WI38 (cell line): ENCODE data around the gene TRIM7.
A peak's percentile ranks its signal among the peaks of the same experiment; 100 is the strongest.

Experiments used
- H3K4me3 ChIP-seq: 2 replicates; pipeline ENCODE4 v1.5.1; 2011; ENCODE audit warnings: low read depth, mild to moderate bottlenecking, control low read depth, low read length
- TF ChIP-seq, protein P1 (sequence below): IDR thresholded peaks from 2 replicates; pipeline ENCODE4 v1.5.1; 2012; ENCODE audit warnings: low read depth, mild to moderate bottlenecking, control low read depth, low read length

The TRIM7 gene

DNA sequence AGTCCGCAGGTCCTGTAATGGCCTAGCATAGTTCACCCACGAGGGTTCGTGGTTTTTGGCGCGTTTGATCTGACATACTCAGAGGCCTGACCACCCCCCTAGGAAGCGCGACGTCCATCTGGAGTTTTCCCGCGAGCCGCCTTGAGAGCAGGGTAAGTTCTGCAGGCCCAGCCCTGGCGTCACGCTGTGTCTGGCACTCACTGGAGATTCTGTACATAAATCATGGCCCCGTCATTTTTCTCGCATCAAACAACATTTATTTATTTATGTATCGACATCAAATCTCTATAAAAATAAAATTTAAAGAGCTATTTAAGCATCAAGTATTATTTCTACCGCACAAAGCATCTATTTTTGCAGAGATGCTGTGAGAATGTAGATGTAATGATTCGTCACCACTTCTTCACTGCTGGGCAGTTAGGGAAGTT, 17.6 kb upstream of the TRIM7 start:
- peak overlapping the region; percentile 87 for H3K4me3 ChIP-seq
- TF ChIP-seq, protein P1, sequence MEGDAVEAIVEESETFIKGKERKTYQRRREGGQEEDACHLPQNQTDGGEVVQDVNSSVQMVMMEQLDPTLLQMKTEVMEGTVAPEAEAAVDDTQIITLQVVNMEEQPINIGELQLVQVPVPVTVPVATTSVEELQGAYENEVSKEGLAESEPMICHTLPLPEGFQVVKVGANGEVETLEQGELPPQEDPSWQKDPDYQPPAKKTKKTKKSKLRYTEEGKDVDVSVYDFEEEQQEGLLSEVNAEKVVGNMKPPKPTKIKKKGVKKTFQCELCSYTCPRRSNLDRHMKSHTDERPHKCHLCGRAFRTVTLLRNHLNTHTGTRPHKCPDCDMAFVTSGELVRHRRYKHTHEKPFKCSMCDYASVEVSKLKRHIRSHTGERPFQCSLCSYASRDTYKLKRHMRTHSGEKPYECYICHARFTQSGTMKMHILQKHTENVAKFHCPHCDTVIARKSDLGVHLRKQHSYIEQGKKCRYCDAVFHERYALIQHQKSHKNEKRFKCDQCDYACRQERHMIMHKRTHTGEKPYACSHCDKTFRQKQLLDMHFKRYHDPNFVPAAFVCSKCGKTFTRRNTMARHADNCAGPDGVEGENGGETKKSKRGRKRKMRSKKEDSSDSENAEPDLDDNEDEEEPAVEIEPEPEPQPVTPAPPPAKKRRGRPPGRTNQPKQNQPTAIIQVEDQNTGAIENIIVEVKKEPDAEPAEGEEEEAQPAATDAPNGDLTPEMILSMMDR: no peak

DNA sequence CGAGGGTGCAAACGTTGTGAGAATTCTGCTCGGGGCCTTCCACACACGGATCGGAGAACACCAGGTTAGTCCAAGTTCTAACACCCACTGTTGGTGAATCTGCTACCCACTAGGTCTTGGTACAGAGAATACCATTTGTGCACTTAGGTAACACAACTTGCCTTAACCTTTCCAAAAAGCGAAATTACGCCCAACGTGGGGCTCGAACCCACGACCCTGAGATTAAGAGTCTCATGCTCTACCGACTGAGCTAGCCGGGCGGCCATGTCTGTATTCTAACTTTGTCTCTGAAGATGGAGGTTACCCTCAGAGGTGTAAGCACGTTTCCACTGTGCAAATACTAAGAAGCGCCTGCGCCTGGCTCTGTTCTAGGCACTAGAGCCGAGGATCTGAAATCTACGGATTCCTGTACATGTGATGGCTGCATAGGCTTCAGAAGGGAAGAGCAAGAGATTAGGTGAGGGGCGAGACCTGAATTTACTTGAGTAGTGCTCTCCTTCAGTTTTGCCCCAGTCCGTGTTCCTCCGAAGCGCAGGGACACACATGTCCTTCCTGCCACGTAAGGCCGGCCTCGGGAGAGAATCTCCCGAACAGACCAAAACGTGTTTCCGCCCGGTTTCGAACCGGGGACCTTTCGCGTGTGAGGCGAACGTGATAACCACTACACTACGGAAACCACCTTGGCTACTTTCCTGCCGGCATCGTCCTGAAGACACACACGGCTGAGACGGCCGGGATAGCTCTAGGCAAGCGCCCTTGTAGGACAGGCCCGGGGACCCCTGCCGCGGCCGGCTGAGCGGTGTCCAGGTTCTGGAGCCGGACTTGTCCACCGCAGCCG, 17.0 kb upstream of the TRIM7 start:
- H3K4me3 ChIP-seq: peak overlapping the region; percentile 87
- TF ChIP-seq, protein P1: no peak

DNA sequence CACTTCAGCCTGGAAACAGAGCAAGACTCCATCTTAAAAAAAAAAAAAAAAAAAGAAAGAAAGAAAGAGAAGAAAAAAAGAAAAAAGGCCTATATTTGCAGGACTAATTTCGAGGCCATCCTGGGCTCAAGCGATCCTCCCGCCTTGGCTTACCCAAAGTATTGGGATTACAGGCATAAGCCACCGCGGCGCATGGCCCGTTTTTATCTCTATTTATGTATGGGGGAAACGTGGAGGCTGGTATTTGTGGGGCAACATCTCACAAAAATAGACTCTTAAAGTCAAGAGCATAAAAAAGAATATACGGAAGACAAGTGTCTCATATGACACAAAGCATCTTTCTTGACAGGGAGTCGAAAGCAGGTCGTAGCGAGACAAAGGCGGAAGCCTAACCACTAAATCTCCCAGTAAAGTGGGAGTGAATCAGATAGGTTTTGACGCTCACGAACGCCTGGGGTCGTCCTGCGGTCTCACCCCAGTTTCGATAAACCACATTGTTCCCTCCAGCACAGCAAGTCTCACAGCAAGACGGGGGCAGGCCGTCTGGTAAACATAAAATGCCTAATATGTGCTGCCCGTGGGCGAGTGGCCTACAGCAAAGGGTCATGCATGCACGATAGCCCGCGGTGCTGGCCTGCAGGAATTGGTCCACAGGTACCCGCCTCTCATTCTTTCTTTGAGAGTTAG, 16.3 kb upstream of the TRIM7 start:
- H3K4me3 ChIP-seq: peak overlapping the region; percentile 23
- TF ChIP-seq, protein P1: no peak

DNA sequence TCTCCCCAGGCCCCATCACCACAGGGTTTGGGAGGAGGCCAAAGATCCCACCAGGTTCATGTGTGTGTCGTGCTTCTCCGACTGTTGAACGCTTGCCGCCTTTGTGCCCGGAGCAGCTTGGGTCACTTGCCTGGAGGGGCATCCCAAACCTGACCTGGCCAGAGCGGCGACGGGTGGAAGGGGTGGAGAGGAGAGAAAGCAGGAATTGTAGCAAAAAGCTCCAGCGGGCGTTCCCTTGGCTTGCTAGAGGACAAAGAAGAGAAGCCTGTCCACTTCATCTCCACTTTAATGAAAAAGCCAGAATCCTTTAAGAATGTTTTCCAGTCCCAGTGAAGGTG, 15.2 kb upstream of the TRIM7 start:
- no peak overlapping the region for H3K4me3 ChIP-seq
- TF ChIP-seq, protein P1: no peak

DNA sequence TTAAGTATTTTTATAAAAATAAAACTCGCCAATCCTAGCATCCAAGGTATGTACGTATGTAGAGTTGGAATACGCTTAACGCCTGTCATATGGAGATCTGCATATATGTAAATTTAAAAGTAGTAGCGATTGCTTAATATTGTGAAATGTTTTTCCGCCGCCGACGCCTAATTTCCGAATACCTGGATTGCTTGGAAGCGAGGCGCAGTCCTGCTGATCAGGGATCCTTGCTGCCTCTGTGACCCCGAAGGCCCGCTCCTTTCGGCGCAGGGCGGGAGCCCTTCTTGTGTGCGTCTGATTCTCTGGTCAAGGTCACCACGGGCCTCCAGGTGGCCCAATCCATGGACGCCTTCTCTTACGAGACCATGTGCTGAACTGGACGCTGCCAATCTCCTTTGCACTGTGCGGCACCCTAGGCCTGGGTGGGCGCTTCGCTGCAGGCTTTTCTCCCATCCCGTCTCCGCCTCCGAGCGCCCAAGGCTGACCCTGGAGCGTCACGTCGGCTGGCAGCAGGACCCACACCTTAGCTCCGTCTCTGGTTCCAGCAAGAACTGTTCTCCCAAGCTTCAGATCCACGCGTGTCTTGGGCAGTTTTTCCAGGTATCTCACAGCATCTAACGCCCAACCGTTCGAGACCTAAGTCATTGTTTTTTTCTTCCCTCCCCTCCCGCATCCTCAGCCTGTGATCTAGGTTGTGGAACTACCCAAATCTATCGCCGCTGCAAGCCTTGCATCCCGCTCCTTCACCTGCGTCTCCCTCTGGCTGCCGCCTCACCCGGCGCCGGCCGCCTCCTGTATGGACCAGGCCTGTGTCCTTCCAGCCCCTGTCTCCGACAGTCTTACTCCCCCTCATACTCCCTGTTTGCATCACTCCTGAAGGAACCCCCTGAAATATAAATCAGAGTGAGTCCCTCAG, 14.5 kb upstream of the TRIM7 start:
- TF ChIP-seq, protein P1: no peak
- H3K4me3 ChIP-seq: no peak overlapping the region

DNA sequence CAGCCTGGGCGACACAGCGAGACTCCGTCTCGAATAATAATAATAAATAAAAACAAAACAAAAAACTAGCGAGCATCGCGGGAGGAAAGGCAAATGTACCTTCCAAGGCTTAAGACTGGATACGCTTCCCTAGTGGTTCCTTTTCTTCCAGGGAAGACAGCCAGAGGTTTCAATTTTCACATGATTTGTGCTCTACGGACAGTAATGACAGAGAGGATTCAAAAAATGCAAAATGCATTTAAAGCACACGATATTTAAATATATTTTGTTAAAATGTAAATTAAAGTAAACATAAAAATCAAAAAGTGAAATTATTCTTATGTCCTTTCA, 13.8 kb upstream of the TRIM7 start:
- H3K4me3 ChIP-seq: peak overlapping the region; percentile 44
- TF ChIP-seq, protein P1: no peak

DNA sequence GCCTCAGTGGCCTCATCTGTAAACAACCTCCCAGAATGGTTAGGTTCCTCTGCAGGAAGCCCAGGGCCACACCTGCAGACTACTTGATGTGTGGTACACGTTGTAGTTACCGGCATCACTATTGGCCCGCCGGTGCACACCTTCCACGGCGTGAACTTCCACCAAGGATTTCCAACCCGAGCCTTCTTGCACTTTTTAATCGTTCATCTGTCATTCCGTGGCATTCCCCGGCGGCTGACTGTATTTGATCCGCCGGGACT, 12.7 kb upstream of the TRIM7 start:
- TF ChIP-seq, protein P1: no peak
- peak overlapping the region; percentile 49 for H3K4me3 ChIP-seq
